Brain microvascular endothelial cell (primary cell): Measurements from ENCODE around the gene HERC4.
"Not testable (repeated sequence)": the region's sequence is repeated elsewhere in the genome, so short reads cannot be mapped to it uniquely, and the experiment has no call there.

Experiments
- DNase-seq: peaks from one replicate; pipeline ENCODE4 v3.0.0-alpha.2; 2020
- H3K27ac ChIP-seq: fragments of 250-450 bp; sonication (Bioruptor Pico); 2 replicates; pipeline ENCODE4 v1.5.1; 2020; ENCODE audit warnings: mild to moderate bottlenecking, moderate library complexity
- H3K27me3 ChIP-seq: fragments of 250-450 bp; sonication (Bioruptor Pico); replicated peaks from 2 replicates; pipeline ENCODE4 v1.5.1; 2020; ENCODE audit warnings: mild to moderate bottlenecking
- H3K36me3 ChIP-seq: fragments of 250-450 bp; sonication (Bioruptor Pico); replicated peaks from 2 replicates; pipeline ENCODE4 v1.5.1; 2020; ENCODE audit warnings: mild to moderate bottlenecking
- H3K4me3 ChIP-seq: 2 replicates; pipeline ENCODE4 v1.5.1; 2011; ENCODE audit warnings: low read depth, mild to moderate bottlenecking, control low read depth, low read length, moderate library complexity
- in situ Hi-C: cut with HindIII; loops from 2 replicates; pipeline ENCODE4 v1.10.0; 2017; ENCODE audit warnings: low sequenced_read_pairs, low pct_ligation_motif_present
- TF ChIP-seq, protein P1 (sequence below): IDR thresholded peaks from 2 replicates; pipeline ENCODE4 v1.5.1; 2011; ENCODE audit warnings: low read depth, mild to moderate bottlenecking, moderate library complexity, low read length, control low read depth, inconsistent platforms; ENCODE audit errors: missing control alignments

Gene HERC4

GRCh38 chr10:67977251-67977650 lies 97.8 kb downstream of the HERC4 start:
- H3K27ac ChIP-seq = no peak overlapping the region
- peaks cover 38% of the 10 kb centered on the region for H3K36me3 ChIP-seq
- no peak overlapping the region for H3K4me3 ChIP-seq
- DNase-seq = no peak
- in situ Hi-C loops = no loop called here
- TF ChIP-seq, protein P1, sequence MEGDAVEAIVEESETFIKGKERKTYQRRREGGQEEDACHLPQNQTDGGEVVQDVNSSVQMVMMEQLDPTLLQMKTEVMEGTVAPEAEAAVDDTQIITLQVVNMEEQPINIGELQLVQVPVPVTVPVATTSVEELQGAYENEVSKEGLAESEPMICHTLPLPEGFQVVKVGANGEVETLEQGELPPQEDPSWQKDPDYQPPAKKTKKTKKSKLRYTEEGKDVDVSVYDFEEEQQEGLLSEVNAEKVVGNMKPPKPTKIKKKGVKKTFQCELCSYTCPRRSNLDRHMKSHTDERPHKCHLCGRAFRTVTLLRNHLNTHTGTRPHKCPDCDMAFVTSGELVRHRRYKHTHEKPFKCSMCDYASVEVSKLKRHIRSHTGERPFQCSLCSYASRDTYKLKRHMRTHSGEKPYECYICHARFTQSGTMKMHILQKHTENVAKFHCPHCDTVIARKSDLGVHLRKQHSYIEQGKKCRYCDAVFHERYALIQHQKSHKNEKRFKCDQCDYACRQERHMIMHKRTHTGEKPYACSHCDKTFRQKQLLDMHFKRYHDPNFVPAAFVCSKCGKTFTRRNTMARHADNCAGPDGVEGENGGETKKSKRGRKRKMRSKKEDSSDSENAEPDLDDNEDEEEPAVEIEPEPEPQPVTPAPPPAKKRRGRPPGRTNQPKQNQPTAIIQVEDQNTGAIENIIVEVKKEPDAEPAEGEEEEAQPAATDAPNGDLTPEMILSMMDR = no peak
- H3K27me3 ChIP-seq = no peaks in the 10 kb centered on the region

- Histone ChIP-seq H3K4me3 (no peak overlapping the region), H3K36me3 (peaks cover 45% of the 10 kb centered on the region), H3K27ac (no peak overlapping the region), H3K27me3 (no peaks in the 10 kb centered on the region)
- no peak for DNase-seq
- in situ Hi-C loops = no loop called here
- TF ChIP-seq, protein P1 = no peak
These were observed 98.5 kb downstream of the HERC4 start for GRCh38 chr10:67976292-67977245.

GRCh38 chr10:67975871-67976270 lies 99.2 kb downstream of the HERC4 start:
- peaks cover 45% of the 10 kb centered on the region for H3K36me3 ChIP-seq
- no peak for DNase-seq
- no peaks in the 10 kb centered on the region for H3K27me3 ChIP-seq
- TF ChIP-seq, protein P1 = no peak
- no peak overlapping the region for H3K27ac ChIP-seq
- no peak overlapping the region for H3K4me3 ChIP-seq
- in situ Hi-C loops = no loop called here

- H3K27me3 ChIP-seq = no peaks in the 10 kb centered on the region
- H3K36me3 ChIP-seq = peaks cover 23% of the 10 kb centered on the region
- TF ChIP-seq, protein P1 = no peak
- DNase-seq = no peak
- no peak overlapping the region for H3K4me3 ChIP-seq
- in situ Hi-C loops = no loop called here
- H3K27ac ChIP-seq = no peak overlapping the region
These were observed 103.8 kb downstream of the HERC4 start for GRCh38 chr10:67971311-67971710.

DNA sequence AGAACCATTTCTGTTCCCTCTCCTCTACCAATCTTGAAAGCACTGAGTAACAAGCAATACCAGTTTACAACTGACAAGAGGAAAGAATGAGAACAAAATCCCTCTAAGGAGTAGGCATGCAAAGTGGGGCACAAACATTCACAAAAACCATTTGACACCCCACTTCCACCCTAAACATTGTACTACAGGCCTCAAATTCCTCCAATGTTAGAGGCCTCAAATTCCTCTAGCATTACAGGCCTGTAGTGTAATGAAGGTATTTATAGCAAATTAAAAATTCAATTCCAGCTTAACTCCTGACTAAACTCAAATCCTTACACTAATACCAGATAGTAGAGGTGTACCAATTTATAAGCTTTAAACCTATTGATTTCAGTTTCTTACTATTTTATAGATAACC lies 105.2 kb downstream of the HERC4 start:
- in situ Hi-C loops = no loop called here
- H3K27ac ChIP-seq = no peak overlapping the region
- no peak for DNase-seq
- TF ChIP-seq, protein P1 = no peak
- H3K27me3 ChIP-seq = no peaks in the 10 kb centered on the region
- peaks cover 36% of the 10 kb centered on the region for H3K36me3 ChIP-seq
- H3K4me3 ChIP-seq = no peak overlapping the region

GRCh38 chr10:67966035-67966434 lies 109.0 kb downstream of the HERC4 start:
- H3K27me3 ChIP-seq, H3K27ac ChIP-seq, DNase-seq, H3K4me3 ChIP-seq, in situ Hi-C loops: not testable (repeated sequence)
- peaks cover 21% of the 10 kb centered on the region for H3K36me3 ChIP-seq
